Tibial nerve (tissue), 4 donors: Measurements from ENCODE around the gene CASZ1. TPM values are rescaled to one million over a fixed set of nuclear protein-coding genes. Genes with fewer than 3 reads are reported as not detected.

Experiments
- DNase-seq, 2 donors: peaks; one replicate each; pipeline ENCODE4 v3.0.0-alpha.2; 2019; ENCODE audit warnings: low spot score in 2 of 2
- H3K27ac ChIP-seq, 4 donors: fragments of 200-600 bp; sonication (generic) in 3 of 4; one replicate each; pipeline ENCODE4 v1.5.1; 2017 to 2019; ENCODE audit warnings: mild to moderate bottlenecking in 1 of 4
- H3K27me3 ChIP-seq, 2 donors: fragments of 200-600 bp; sonication (generic) in 1 of 2; one replicate each; pipeline versions ENCODE4 v1.5.1 to v1.6.0; 2017 to 2019
- H3K36me3 ChIP-seq, 3 donors: fragments of 200-600 bp; sonication (generic); one replicate each; pipeline ENCODE4 v1.5.1; 2018 to 2019
- H3K4me1 ChIP-seq, 4 donors: fragments of 200-600 bp; sonication (generic) in 3 of 4; one replicate each; pipeline ENCODE4 v1.5.1; 2017 to 2019
- H3K4me3 ChIP-seq, 4 donors: fragments of 200-600 bp; sonication (generic) in 3 of 4; one replicate each; pipeline ENCODE4 v1.5.1; 2017 to 2019; ENCODE audit warnings: mild to moderate bottlenecking in 1 of 4, moderate library complexity in 1 of 4
- H3K9me3 ChIP-seq, 4 donors: fragments of 200-600 bp; sonication (generic) in 3 of 4; one replicate each; pipeline ENCODE4 v1.5.1; 2017 to 2019
- CTCF ChIP-seq, 5 experiments: fragments of 200-600 bp in 3 of 5; fragments of 450-650 bp in 2 of 5; sonication (generic) in 3 of 5; IDR thresholded peaks; one replicate each; pipeline ENCODE4 v1.5.1; 2016 to 2019; ENCODE audit warnings: antibody characterized with exemption in 5 of 5, mild to moderate bottlenecking in 3 of 5, moderate library complexity in 2 of 5
- EP300 ChIP-seq, 2 donors: sonication (generic); formaldehyde crosslinking; IDR thresholded peaks; one replicate each; pipeline ENCODE4 v1.6.1; 2017; ENCODE audit warnings: antibody characterized with exemption in 2 of 2, mild to moderate bottlenecking in 1 of 2
- POLR2A ChIP-seq, 2 donors: fragments of 450-650 bp; IDR thresholded peaks; one replicate each; pipeline ENCODE4 v1.6.1; 2017; ENCODE audit warnings: antibody characterized with exemption in 2 of 2, mild to moderate bottlenecking in 2 of 2, moderate library complexity in 2 of 2
- WGBS, 2 donors: methylation state at CpG; one replicate each; pipeline ENCODE4 v1.1.5; 2018; 5-methylcytosine and 5-hydroxymethylcytosine counted together
- total RNA-seq, 4 donors: library from RNA; depleted of rRNA; stranded (reverse); fragments of >200 nt; gene quantifications; one replicate each; pipeline ENCODE4 v1.1.0, GENCODE V29; 2016

The CASZ1 gene
- total RNA-seq, 4 donors from 2014 or later = 1.7 to 7.5 (median 5.1) TPM

- H3K36me3 ChIP-seq = no peaks in the 10 kb centered on the region
- WGBS, 2 donors = 57 to 67% methylated on average over 6 of the region's 6 CpGs
- no peak overlapping the region for H3K27ac ChIP-seq
- H3K9me3 ChIP-seq = no peaks in the 10 kb centered on the region
- no peak overlapping the region for H3K4me3 ChIP-seq
- DNase-seq = no peak
- TF ChIP-seq EP300 (IDR thresholded peaks at IDR 0.05) (no peak), CTCF (IDR thresholded peaks at IDR 0.05) (no peak), POLR2A (IDR thresholded peaks at IDR 0.05) (no peak)
- no peaks in the 10 kb centered on the region for H3K4me1 ChIP-seq
- peaks cover 0 to 60% of the 10 kb centered on the region in 2 donors for H3K27me3 ChIP-seq
These were observed 62.1 kb downstream of the CASZ1 start for GRCh38 chr1:10734375-10734774.

DNA sequence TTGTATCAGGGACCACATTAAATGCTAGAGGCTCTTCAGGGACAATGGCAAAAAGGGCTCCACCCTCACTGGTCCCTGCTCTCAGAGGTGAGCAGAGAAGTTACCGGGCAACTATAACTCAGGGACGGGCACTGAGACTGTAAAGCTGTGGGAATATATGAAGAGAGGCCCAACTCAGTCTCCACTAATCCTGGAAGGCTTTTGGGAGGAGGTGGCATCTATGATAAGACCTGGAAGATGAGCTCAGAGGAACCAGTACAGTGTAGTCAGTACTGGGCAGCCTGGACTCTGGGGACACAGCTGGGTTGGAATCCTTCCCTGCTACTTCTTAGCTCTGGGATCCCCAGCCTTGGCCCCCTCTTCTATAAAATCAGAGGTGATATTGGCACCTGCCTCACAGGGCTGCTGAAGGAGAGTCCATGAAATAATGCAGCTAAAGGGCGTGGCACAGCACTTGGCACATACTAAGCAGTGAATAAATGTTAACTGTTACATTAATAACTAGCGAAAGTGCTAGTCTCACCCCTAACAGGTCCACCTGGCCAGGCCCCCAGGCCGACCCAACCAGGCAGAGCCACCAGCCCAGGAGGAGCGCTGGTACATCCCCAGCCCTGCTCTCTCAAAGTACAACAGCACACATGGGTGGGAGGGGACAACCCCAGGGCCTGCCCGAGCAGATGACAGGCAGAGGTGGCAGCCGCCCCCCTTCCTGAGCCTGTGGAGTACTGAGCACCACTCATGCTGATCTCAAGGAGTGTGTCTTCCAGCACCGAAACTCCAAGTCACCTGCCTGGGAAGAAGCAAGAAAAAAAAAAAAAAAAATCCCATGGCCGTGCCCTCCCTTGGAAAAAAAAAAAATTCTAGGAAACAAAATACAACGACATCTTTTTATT is 62.7 kb downstream of the CASZ1 start:
- 76 to 78% methylated on average over 11 of the region's 11 CpGs for WGBS, 2 donors
- Histone ChIP-seq H3K9me3 (no peaks in the 10 kb centered on the region), H3K4me1 (no peaks in the 10 kb centered on the region), H3K27me3 (peaks cover 0 to 61% of the 10 kb centered on the region in 2 donors), H3K4me3 (no peak overlapping the region), H3K36me3 (no peaks in the 10 kb centered on the region), H3K27ac (no peak overlapping the region)
- TF ChIP-seq POLR2A (IDR thresholded peaks at IDR 0.05) = no peak
- no peak for TF ChIP-seq CTCF (IDR thresholded peaks at IDR 0.05)
- no peak for TF ChIP-seq EP300 (IDR thresholded peaks at IDR 0.05)
- DNase-seq = no peak

GRCh38 chr1:10730985-10731384 is 65.5 kb downstream of the CASZ1 start:
- Histone ChIP-seq H3K4me1 (no peaks in the 10 kb centered on the region), H3K27me3 (peaks cover 0 to 51% of the 10 kb centered on the region in 2 donors), H3K36me3 (no peaks in the 10 kb centered on the region), H3K4me3 (no peak overlapping the region), H3K9me3 (no peaks in the 10 kb centered on the region), H3K27ac (no peak overlapping the region)
- TF ChIP-seq CTCF (IDR thresholded peaks at IDR 0.05) = no peak
- no peak for TF ChIP-seq POLR2A (IDR thresholded peaks at IDR 0.05)
- no peak for TF ChIP-seq EP300 (IDR thresholded peaks at IDR 0.05)
- no peak for DNase-seq
- 89 to 93% methylated on average over 7 of the region's 7 CpGs for whole genome bisulfite sequencing, 2 donors

GRCh38 chr1:10728595-10729410 is 67.6 kb downstream of the CASZ1 start:
- Histone ChIP-seq H3K4me1 (peaks cover 0 to 7% (median 0%) of the 10 kb centered on the region in 4 donors), H3K9me3 (no peaks in the 10 kb centered on the region), H3K27ac (no peak overlapping the region), H3K4me3 (no peak overlapping the region), H3K36me3 (no peaks in the 10 kb centered on the region), H3K27me3 (peaks cover 0 to 46% of the 10 kb centered on the region in 2 donors)
- WGBS, 2 donors = 54 to 59% methylated on average over 28 to 31 of the region's 31 CpGs
- TF ChIP-seq EP300 (IDR thresholded peaks at IDR 0.05) (no peak), CTCF (IDR thresholded peaks at IDR 0.05) (no peak), POLR2A (IDR thresholded peaks at IDR 0.05) (no peak)
- DNase-seq = no peak
